Neural progenitor cell (in vitro differentiated cells): Measurements from ENCODE around the gene APOBEC3H.

ENCODE experiments used
- CTCF ChIP-seq: fragments of 200-600 bp; sonication (generic); IDR thresholded peaks from 2 replicates; pipeline ENCODE4 v1.5.1; 2017; ENCODE audit warnings: antibody characterized with exemption, mild to moderate bottlenecking
- EZH2 ChIP-seq: fragments of 200-600 bp; sonication (generic); IDR thresholded peaks from 2 replicates; pipeline ENCODE4 v1.6.1; 2017; ENCODE audit warnings: antibody characterized with exemption, mild to moderate bottlenecking, moderate library complexity

GRCh38 chr22:39115570-39115969 is 18.5 kb downstream of the APOBEC3H start:
- TF ChIP-seq CTCF (no peak), EZH2 (no peak)
